HG02623 (cell line): ENCODE measurements around the gene P3H1.
A peak's percentile ranks its signal among the peaks of the same experiment; 100 is the strongest.
"Not testable (repeated sequence)": the region's sequence is repeated elsewhere in the genome, so short reads cannot be mapped to it uniquely, and the experiment has no call there.

Source experiments
- ATAC-seq: cut with Tn5 transposase; IDR thresholded peaks from one replicate; pipeline ENCODE4 v1.9.1; 2021; ENCODE audit warnings: moderate library complexity; ENCODE audit not compliant: unreplicated experiment

Gene P3H1

DNA sequence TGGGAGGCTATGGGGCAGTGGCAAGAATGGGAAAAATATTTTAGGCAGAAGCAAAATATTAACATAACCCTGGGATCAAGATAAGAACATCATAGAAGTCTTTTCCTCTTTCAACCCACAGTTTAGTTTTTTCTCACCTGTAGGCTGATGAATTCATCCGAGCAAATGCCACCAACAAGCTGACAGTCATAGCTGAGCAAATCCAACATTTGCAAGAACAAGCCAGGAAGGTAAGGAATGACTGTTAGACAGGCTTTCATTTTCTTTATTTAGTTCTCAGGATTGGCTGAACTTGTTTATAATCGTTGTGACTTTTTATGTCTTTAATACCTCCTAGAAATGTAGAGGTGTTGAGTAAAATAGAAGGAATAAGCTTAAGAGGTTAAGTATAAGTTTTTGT is 6.6 kb upstream of the P3H1 start:
- ATAC-seq: no peak

DNA sequence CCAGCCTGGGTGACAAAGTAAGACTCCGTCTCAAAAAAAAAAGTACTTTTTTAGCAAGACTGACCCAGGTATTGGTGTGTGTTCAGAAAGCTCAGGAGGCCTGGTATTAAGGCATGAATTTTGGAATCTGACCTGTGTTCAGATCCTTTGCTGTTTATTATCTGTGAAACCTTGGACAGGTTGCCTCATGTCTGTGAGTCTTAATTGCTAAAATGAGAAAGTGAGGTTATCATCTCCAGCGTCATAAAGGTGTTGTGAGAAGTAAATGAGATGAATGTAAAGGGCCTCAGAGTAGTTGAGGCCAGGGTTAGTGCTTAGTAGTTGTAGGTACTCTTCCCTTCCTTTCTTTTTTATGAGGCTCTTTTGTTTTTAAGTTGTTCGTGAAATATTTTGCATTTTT is 3.0 kb upstream of the P3H1 start:
- ATAC-seq: no peak

DNA sequence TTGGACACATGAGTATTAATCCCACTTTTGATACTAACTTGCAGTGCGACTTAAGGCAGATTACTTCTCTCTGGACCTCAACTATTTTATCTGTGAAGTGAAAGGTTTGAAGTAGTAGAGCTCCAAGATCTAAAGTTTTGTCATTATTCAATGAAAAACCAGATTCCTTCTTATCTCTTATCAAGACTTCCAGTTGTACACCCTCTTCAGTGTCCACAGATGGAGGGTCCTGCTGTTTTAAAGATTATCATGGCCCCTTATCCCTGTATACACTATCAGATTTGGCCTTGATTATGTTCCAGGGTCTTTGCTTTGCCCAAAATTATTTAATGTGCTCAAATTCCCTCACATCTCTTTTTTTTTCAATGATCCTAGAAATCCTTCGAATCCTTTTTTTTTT is 1.3 kb upstream of the P3H1 start:
- no peak for ATAC-seq

DNA sequence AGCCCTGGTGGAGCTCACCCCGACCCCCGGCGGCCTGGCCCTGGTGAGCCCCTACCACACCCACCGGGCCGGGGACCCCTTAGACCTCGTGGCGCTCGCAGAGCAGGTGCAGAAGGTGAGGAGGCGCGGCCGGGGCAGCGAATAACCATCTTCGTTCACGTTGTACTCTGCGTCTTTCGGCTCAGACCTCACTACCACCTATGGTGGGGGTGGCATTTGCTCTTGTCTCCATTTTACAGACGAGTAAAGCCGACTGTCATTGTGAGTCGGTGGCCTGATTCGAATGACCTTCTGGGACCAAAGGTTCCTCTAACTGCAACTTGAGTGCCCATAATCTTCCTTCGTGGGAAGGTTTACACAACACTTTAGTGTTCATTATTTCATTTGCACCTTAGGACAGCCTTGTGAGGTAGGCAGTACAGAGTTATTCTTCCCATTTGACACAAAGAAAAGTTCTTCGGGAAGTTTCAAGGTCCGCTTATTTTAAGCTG is 727 bp upstream of the P3H1 start:
- peak; percentile 11 for ATAC-seq

DNA sequence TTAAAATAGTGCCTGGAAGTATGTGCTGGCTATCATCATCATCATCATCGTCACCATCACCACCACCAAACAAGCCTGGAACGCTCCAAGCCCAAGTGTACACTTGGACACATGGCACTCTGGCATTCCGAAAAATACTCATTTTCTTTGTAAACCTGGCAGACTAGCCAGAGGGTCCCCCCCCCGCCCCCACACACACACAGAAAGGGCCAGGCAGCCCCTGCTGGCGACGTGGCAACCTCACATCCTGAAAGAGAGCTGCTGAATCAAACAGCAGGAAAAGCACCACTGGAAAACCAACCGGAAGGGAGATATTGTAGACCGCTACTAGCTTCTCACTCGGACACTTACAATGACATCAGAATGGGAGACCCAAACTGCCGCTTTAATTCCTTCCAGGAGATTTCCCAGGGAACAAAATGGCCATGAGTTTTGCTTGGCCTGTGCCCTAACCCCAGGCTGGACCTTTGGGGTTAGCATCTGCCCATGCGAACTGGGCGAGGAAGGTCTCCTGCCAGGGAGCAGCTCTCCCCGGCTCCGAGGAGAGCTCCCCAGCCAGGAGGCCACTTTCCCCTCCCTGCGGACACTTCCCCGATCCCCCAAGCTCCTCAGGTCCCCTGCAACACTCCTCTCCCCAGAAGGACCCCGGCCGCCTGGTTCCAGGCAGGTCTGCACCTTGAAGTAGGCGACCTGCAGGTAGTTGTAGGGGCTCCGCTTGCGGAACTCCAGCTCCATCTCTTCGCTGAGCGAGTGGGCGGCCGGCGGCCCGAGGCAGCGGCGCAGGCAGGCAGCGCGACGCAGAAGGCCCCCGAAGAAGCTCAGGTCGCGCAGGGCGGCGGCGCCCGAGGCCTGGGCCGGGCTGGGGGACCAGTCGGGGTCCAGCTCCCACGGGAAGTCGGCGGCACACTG is 742 bp downstream of the P3H1 start:
- peak; percentile 21 for ATAC-seq

DNA sequence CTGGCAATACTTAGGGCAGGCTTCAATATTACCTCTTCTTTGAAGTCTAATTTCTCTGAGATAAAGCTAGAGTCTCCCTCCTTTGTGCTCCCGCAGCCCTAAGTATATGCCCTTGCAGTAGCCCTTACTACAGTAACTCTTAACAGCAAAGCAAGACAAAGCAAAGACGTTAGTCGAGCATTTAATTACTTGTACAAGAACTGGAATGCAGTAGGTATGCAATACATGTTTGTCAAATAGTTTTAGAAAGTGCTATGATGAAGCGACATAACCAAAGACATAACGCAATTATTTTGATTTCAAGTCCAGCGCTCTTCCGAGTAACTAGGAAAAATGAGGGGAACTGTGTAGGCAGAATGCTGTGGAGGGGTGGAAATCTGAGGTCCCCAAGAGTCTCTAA is 1.6 kb downstream of the P3H1 start:
- no peak for ATAC-seq

- no peak for ATAC-seq
Measured at GRCh38 chr1:42762269-42762668, 4.6 kb downstream of the P3H1 start.

- ATAC-seq: no peak
Measured at GRCh38 chr1:42761567-42761966, 5.3 kb downstream of the P3H1 start.

DNA sequence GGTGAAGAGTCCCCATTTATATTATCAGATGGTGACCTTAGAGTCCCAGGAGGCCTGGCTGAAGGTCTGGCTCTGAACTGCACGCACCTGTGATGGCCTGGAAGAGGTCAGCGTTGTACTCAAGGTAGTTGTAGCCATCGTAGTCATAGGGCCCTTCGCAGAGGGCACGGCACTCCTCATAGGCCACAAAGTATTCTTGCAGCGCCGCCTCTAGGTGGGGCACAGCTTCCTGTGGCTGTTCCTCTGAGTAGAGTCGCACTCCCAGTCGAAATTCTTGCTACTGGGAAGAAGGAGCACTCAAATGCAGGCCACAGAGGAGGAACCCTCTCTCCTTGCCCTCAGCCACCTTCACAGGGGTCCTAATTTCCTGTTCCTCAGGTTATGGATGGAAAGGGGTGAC is 7.7 kb downstream of the P3H1 start:
- ATAC-seq: no peak

DNA sequence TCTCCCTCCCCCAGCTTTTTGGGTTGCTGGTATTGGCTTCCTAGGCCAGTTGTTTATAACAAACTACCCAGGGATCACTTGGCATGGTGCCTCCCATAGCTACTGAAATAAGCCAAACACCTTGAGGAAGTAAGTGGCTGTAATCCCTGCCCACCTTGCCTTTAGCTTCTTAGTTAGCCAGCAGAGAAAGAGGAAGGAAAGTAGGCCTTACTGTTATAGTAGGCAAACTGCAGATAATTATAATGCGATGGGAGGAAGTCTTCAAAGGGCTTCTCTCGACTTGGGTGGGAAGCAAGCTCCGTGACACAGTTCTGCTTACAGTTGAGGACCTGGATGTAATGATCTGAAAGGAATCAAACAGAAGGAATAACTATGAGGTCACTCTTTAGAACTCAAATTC is 8.2 kb downstream of the P3H1 start:
- ATAC-seq: no peak

DNA sequence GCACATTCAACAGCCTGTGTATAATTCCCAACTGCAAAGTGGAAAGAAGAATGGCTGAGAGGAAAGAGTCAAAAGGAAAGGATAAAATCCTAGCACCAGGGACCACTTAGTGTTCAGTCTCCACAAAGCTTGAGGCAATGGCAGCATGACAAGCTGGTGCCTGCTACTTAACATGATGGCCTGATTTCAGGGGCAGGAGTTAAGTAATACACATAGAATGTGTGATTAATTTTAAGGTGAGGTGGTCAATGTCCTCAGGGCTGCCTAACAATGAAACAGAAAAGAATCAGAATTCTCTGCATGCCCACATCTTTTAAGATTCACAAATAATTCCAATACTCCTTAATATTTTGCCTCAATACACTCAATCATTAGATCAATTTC is 8.9 kb downstream of the P3H1 start:
- no peak for ATAC-seq

- ATAC-seq: no peak
Measured at GRCh38 chr1:42756956-42757891, 9.6 kb downstream of the P3H1 start.

DNA sequence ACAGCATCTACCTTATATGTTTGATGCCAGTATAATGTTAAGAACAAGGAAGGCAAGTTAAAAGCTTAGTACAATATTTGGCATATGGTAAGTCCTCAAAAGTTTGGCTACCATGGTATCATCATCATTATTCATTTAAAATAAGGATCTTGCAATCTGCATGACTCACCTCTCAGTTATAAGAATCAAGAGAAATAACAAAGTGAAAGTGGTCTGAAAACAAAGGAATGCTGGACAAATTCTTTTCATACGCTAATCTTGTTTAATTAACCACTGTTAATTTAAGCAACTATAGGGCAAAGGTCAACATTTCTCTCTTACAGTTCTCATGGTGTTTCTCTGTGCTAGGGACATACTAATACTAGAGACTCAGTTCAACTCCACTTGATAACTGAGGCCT is 13.8 kb downstream of the P3H1 start:
- ATAC-seq: no peak

DNA sequence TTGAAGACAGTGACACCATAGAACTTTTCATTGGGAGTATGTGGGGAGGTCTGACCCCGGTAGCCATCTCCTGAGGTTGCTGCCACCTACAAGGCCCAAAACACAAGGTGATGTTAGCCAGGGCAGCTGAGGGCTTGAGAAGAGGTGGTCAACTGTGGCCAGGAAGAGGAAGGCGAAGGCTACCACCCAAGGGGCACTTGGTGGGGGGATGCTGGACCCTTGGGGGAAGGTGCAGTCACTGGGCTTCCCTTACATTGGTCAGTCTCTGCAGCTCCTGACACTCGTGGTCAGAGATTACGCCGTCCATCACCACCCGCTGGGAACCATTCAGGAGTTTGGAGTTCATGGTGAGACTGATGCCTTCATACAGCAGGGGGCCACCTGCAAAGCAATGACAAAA is 14.5 kb downstream of the P3H1 start:
- no peak for ATAC-seq

DNA sequence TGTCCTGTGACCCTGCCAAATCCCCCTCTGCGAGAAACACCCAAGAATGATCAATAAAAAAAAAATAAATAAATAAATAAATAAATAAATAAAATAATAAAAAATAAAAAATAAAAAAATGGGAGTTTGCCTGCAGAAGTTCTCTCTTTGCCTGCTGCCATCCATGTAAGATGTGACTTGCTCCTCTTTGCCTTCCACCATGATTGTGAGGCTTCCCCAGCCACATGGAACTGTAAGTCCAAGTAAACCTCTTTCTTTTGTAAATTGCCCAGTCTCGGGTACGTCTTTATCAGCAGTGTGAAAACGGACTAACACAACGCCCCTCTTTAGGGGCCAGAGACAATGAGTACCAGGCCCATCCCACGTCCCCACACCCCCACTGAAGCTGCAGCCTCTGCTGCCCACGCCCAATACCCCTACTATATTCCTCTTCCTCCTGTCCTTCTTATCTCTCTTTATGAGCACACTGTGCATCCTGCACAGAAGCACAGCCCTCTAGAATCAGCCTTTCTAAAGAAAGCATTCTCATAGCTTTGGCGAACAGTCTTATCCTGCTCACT is 15.2 kb downstream of the P3H1 start:
- not testable (repeated sequence) for ATAC-seq

DNA sequence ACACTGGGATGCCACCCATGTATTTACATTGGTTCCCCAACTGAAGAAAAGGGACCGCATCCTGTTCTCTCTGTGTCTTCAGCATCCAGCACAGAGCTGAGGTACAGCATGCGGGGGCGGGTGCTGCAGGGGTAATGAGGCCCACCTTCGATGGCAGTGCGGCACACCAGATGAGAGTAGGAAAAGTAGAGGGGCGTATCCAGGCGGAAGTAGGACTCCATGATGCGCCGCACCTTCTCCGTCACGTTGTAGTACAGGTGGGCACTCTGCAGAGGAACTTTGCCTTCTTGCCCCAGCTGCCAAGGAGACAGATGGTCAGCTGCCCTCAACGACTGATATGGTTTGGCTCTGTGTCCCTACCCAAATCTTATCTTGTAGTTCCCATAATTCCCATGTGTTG is 16.8 kb downstream of the P3H1 start:
- no peak for ATAC-seq

DNA sequence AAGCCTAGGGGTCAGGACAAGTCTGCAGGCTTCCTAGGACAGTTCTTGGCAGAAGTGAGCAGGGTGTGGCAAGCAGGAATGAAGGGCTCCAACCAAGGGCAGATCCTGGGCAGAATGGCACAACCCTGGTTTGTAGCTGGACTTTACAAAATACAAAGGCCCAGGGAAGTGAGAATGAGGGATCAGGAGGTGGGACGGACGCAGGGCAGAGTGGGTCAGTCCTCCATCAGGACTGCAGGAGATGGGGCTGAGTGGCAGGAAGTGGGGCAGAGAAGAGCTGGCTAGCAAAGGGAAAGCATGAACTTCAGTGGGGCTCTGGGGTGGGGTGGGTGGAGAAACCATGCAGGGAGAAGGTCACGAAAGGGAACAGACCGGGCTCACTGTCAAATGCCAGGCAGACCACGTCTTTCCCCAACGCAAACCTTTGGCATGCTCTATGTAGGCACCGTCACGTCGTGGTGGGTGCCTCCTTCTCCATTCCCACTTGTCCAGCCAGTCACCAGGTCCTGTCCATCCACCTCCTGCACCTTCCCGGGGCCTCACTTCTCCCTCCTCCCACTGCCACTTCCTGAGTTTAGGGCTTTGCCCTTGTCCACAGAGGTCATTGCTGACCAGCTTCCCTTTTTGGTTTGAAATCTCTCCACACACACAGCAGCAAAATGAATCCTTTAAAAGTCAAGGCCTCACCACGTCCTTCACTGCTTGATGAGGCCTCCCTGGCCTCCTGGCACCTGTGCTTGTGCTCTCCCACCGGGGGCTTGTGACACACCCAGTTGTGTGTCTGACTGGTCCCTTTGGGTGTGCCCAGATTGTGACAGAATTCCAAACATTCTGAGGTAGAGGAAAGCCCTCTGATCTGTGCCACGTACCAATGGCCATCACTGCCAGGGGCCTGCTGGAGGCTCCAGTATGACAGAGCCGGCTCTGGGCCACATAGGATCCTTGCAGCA is 18.1 kb downstream of the P3H1 start:
- no peak for ATAC-seq

- ATAC-seq: no peak
Measured at GRCh38 chr1:42748021-42748420, 18.8 kb downstream of the P3H1 start.

- no peak for ATAC-seq
Measured at GRCh38 chr1:42747125-42747524, 19.7 kb downstream of the P3H1 start.

DNA sequence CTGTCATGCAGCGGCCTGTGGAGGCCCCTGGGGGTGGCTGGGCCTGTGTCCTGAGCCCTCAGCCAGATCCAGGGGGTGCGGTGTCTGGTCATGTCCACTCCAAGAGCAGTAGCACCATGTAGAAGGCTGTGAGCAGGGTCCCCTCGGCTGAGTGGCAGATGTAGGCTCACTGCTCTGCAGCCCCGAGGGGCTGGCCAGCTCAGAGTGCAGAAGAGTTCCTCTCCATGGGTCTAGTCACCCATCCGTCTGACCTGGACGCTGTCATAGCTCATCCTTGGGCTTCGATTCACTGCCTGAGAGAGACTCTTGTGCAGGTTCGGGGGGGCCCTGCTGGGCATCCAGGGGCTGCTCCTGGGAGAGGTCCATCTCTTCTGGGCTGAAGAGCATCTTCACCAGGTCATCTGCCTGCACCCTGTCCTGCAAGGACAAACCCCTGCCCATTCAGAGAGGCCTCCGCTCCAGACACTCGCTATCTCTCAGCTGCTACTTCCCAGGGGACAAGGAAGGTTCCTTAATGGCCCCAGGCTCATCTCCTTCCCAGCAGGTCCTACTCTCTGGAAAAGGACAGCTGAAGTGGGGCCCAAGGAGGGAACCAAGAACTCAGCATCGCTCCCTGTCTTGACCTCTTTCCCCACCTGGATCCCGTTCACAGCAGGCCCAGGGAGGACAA is 20.3 kb downstream of the P3H1 start:
- ATAC-seq: no peak
